Glomerular visceral epithelial cell (primary cell): ENCODE measurements around the gene SCRG1.
A peak's percentile ranks its signal among the peaks of the same experiment; 100 is the strongest.

Experiments used
- DNase-seq: peaks from one replicate; pipeline ENCODE4 v3.0.0-alpha.2; 2016; ENCODE audit errors: extremely low spot score

SCRG1 gene

GRCh38 chr4:173362666-173363065 is 36.2 kb downstream of the SCRG1 start:
- no peak for DNase-seq

DNA sequence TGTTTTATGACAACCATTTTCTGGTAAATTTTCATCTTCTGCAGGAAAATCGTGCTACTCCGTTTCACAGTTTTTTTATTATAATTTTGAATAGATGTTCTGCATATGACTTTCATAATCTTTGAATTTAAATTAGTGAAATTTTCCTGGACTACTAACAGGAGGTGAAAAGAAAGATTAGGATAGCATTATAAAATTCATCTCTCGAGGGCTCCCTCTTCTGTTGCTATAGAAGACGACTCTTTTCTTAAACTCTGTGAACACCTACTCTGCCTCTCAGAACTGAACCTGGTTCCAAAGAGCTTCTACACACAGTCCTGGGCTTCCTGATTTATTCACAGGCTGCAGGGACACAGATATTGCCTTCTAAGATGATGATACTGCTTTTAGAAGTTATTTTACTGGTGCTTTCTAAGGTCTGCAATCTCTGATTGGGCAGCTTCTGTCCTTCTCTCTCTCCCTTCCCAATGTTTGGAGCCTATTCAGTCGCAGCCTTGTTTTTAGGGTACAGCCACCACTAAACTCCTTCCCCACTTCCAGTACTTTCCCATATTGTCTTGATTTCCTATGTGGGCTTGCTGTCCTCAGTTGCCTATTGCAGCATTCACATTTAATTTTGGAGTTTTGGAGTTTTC is 38.2 kb downstream of the SCRG1 start:
- DNase-seq, result peak; percentile 16

GRCh38 chr4:173357939-173358338 is 41.0 kb downstream of the SCRG1 start:
- DNase-seq, result no peak

- DNase-seq, result no peak
Observed at GRCh38 chr4:173347467-173347866, 51.4 kb downstream of the SCRG1 start.

GRCh38 chr4:173346074-173346473 is 52.8 kb downstream of the SCRG1 start:
- peak; percentile 71 for DNase-seq

- DNase-seq, result no peak
Observed at GRCh38 chr4:173345648-173346047, 53.3 kb downstream of the SCRG1 start.

GRCh38 chr4:173343832-173344397 is 55.0 kb downstream of the SCRG1 start:
- no peak for DNase-seq

- DNase-seq, result no peak
Observed at GRCh38 chr4:173337463-173337862, 61.5 kb downstream of the SCRG1 start.

- peak; percentile 94 for DNase-seq
Observed at GRCh38 chr4:173334891-173335752, 63.8 kb downstream of the SCRG1 start.
